Activated CD4-positive, CD25-positive, alpha-beta regulatory T cell (primary cell): Measurements from ENCODE around the gene AIRE.

Experiments used
- DNase-seq, 4 experiments: peaks; one replicate each; lab custom pipeline; 2025; lab: John Stamatoyannopoulos, UW

The AIRE gene

DNA sequence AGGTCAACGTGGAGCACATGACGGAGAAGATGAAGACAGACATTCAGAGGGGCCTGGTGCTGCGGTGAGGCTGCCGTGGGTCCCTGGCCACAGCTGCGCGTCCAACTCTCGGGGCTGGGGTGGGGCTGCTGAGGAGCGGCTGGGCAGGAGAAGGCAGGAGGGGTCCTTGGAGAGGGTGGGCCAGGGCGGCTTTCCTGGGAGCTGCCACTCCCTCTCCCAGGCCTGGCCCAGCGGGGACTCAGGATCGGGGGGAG is 39.1 kb downstream of the AIRE start:
- no peak for DNase-seq

DNA sequence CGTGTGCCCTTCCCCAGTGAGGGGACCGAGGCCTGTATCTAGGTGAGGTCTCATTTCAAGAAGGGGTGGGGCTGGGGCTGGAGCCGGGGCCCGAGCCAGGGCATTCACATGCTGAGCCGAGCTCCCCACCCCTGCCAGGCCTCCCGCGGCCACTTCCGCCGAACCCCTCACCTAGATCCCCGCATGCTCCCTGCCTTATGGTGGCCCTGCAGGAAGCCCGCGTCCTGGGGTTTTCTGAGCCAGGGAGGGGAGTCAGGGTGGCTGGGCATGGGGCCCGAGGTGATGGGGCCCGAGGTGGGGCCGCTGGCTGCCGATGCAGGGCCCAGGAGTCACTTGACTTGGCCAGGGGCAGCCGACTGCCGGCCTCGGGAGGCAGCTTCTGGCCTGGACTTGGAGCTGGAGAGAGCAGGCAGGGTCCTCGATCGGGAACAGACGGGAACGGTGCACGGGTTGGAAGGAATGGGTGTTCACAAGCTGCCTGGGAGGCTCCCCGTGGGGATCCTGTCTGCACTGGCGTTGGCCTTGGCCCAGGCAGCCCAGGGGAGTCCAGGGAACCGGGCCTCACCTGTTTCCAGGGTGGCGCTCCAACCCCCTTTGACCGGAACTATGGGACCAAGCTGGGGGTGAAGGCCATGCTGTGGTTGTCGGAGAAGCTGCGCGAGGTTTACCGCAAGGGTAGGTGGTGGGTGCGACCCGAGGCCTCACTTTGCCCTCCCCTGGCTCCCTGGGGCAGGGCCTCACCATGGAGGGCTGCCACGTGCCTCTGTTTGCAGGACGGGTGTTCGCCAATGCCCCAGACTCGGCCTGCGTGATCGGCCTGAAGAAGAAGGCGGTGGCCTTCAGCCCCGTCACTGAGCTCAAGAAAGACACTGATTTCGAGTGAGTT is 40.0 kb downstream of the AIRE start:
- DNase-seq = no peak

DNA sequence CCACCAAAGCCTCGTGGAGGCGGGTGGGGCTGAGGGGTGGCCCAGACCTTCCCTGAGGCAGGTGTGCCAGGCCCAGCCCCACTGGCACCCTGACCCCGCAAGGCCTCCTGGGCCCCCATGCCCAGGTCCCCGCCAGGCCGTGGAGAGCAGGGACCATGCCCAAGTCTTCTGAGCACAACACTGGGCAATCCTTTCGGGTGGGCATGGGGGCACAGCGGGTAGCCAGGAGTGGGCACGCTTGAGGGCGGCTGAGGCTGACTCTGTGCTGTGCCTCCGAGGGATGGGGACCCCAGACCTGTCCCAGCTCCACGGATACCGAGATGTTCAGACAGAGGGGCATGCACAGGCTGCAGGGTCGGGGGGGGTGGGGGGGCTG is 40.6 kb downstream of the AIRE start:
- DNase-seq = no peak

DNA sequence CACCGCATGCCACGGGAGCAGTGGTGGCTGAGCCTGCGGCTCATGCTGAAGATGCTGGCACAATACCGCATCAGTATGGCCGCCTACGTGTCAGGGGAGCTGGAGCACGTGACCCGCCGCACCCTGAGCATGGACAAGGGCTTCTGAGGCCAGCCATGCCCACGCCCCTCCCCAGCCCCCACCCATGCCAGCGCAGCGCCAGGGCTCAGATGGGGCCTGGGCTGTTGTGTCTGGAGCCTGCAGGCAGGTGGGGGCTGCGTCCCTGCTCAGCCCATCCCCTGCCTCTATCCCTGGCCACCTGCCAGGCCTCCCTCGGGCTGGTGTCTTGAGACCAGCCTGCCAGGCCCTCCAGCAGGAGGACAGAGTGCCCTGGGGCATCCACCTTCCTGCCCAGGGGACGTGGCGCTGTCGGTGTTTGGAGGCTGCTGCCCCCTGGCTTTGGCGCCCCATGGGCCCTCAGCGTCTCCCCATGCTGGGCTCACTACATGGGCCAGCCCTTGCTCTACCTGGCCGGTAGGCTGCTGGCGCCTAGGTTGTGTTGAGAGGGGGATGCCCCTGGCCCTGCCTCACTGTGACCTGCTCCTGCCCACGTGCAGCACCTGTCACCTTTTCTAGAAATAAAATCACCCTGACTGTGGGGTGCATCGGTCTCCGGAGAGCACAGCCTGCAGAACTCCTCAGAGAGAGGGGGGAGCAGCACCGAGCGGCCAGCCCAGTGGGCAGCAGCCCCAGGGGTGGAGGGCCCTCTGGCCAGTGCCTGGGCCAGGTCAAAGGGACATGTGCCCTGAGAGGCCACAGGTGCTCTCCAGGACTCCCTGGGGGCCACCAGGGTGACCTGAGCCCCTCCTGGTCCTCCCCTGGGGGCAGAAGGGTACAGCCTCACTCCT is 41.3 kb downstream of the AIRE start:
- no peak for DNase-seq

DNA sequence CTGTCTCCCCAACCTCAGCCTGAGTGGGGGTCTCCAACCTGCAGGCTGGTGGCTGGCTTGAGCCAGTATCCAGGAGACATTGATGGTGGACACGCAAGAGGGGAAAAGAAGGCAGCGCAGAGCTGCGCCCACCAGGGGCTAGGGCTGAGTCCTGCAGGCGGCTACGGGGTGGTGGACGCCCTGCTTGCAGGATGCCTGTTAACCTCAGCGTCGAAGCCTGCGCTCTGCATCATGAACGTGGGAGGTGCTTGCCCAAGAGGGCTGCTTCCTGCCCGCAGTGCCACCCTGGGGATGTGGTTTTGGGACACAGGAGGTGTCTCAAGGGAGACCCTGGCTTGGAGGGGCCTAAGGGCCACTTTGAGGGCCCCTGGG is 41.9 kb downstream of the AIRE start:
- no peak for DNase-seq

DNA sequence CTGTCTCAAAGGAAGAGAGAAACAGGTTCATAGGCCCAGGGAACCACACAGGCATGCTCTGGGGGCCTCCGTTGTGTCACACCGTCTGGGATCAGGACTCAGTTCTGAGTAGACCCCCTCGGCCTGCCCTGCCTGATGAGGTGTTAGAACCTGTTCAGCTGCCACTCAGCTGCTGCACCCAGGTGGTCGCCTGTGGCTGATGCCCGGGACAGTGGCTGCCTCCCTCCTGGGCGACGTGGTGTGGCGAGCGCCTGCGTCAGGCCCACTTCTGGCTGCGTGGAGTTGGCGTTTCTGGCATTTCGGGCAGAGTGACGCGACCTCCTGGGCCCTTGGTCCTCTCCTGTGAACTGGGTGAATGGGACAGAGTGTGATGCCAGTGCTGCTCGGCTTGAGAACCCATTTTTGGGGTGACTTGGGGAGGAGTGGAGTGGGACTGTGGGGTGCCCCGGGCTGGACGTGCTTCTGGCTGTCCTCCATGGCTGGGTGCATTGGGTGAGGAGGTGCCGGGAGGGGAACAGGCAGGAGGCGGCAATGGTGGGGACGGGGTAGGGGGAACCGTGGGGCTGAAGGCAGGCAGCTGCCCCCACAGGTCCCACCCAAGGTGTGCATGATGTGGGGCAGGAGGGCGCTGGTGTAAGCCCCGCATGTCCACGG is 42.7 kb downstream of the AIRE start:
- DNase-seq = no peak

DNA sequence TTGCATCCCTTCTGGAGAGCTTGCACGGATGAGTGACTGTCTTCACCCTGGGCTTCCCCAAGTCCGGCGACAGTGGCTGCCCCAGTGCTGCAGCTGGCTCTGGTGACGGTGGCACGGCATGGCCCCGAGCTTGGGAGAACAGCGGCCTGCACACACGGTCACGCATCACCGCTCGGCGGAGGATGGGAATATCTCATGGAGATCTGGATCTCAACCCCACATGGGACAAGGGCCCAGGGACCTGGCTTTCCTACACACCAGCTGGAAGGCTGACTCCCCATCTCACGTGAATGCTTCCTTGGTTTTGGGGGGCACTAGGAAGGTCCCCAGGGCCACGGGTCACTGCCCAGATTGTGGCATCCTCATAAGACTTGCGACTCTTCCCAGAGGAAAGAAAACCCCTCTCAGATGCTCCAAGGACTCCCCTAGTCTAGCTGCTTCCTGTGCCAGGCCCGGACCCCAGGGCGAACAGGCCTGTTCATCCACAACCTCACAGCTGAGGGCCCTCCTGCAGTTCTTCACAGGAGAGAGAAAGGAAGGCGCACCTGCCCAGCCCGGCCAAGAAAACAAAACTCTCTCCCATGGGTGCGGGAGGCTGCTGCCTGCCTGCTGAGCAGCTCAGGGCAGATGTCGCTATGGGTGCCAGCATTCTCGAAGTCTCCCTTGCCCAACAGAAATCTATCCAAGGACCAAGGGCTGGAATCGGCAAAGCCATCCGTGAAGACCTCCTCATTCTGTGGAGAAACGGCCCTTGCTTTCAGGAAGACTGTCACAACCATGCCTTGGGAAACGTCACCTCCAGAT is 43.6 kb downstream of the AIRE start:
- no peak for DNase-seq

DNA sequence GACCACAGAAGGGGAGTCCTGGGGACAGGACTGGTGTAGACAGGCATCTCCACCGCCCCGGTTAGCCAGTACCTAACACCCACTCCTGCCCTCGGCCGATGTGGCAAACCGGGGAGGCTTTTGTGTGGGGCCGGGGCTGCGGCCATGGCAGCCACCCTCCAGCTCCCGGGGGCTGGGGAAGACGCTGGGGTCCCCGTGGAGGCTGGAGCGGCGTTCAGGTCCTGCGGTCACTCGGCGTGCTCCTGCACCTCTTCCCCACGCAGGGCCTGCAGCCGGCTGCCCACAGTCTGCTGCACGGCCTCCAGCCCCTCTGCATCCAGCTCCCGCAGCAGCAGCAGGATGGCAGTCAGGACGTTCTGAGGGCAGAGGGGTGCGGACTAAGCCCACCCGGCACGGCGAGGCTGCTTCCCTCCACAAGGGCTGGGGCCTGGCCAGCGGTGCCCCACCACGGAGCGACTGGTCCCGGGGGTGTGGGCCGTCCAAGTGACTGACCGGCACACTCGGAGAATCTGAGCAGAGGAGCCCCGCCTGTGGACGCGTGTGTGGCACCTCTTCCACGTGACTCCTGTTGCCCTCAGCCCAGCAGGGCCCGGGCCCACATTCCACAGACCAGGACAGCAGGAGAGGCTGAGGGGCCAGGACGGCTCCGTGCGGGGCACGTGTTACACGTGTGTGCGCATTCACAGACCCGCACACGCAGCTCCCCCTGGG is 44.5 kb downstream of the AIRE start:
- no peak for DNase-seq

DNA sequence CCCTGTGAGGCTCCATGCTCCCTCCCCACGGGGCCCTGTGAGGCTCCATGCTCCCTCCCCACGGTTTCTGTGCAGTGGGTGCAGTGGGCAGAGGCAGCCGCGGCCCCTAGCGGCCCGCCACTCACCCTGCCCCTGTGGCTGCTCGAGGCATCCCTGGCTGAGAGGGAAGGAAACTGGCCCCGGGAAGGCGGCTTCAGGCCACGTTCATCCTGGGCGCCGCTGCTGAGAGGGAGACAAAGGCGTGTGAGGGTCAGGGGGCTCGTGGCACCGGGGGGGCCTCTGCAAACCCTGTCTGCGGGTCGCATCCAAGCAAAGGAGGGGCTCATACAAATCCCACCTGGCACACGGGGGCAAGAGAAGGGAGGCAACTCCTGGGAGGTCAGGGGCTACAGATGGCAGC is 45.0 kb downstream of the AIRE start:
- no peak for DNase-seq

DNA sequence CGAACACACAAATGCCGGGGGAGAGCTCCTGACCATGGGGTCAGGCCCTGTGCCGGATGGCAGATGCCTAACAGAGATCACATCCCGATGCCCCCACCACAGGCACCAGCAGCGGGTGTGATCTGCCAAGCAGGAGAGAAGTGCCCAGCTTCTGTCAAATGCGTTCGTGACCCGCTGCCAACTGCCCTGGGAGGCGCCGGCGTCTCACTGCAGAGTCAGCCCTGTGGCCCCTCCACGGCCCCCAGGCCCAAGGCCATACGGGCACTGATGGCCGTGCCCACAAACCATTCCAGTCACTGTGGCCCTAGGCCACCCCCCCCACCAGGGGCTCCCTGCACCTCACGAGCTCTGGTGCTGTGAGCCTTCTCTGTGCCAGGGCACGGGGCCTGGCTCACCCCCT is 45.5 kb downstream of the AIRE start:
- no peak for DNase-seq

DNA sequence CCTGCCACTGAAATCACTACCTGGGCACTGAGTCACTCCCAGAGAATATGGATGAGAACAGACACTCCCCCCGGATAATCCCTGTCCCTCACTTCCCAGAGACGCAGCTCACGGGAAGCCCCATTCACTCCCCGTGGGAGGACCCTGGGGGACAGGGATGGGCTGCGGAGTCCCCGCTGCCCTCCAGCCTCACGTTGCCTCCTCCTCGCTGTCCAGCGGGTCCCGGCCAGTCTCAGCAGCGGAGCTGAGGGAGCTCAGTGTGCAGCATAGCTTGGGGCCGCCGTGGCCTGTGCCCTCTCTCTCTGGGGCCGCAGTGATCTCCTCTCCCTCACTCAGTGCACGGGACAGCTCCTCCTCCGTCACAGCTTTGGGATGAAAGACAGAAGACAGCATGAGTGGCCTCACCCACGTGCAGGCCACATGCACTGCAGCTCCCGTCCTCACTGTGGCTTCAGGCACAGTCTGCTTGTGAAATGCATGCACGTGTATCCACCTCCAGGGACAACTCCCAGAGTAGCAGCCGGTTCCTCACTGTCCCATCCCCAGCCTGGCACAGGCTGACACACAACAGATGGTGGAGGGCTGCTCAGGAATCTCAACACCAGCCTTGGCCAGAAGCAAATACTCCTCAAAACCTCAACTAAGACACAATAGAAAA is 46.1 kb downstream of the AIRE start:
- no peak for DNase-seq

DNA sequence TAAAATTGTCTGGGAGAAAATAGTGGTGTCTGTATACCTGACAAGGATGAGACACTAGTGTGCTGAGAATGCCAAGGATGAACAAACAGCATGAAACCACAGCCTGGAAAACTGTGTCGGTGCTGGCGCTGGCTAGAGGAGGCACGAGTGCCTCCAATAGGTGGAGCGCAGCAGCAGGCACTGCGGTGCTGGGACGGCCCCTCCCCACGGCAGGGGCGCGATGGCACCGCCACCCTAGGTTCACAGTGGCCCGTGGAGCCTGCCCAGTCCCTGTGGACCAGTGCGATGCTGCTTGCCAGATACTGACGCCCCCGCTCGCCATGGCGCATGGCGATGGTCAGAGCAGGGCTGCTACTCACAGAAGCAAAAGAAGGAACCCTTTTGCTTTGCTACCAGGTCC is 46.7 kb downstream of the AIRE start:
- no peak for DNase-seq

DNA sequence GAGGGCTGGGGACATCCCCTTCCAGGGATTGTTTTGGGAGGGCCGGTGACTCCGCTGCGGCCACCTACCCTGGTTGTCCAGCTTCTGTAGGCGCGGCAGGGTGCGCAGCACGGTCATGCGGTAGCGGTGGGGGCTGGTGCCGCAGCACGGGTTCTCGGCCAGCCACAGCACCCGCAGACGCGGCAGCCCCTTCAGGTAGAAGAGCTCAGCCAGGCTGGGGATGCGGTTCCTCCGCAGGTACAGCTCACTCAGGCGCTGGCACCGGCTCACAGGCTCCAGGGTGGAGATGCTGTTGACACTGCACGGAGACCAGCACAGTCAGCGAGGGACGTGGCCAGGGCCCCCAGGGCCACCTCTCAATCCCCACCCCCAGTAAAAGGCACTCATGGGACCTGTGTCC is 47.3 kb downstream of the AIRE start:
- DNase-seq = no peak

DNA sequence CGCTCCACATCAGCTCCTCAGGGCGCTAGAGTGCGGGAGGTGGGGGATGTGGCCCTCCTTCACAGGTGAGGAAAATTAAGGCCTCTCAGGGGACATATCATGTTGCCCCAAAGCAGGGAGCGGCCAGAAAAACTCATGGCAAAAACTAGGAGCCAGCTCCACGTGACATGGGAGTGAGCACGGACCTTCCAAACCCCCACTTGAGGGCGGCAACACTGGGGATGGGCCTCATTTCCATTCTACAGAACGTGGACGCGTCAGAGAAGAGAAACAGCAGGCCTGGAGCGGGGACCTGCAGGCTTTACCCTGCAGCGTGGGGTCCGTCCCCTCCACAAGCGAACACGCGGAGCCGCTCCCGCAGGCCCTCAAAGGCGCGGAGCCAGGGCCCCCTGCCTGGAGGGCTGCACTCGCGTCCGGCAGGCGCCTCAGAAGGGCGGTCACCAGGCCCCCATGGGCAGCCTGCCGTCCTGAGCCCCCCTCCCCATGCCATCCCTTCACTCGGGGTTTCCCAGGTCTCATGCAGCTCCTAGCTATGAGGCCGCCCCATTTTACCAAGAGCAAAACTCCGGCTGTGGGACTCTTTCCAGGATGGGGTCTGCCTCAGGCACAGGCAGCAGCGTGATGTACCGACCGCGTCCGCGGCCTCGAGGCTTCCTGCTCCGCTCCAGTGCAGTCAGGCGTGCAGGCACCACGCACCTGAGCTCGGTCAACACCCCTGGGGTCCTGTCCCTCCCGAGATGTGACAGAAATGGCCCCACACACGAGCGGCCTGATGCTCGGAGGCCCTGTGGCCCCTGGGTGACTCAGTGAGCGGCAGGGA is 48.0 kb downstream of the AIRE start:
- no peak for DNase-seq

DNA sequence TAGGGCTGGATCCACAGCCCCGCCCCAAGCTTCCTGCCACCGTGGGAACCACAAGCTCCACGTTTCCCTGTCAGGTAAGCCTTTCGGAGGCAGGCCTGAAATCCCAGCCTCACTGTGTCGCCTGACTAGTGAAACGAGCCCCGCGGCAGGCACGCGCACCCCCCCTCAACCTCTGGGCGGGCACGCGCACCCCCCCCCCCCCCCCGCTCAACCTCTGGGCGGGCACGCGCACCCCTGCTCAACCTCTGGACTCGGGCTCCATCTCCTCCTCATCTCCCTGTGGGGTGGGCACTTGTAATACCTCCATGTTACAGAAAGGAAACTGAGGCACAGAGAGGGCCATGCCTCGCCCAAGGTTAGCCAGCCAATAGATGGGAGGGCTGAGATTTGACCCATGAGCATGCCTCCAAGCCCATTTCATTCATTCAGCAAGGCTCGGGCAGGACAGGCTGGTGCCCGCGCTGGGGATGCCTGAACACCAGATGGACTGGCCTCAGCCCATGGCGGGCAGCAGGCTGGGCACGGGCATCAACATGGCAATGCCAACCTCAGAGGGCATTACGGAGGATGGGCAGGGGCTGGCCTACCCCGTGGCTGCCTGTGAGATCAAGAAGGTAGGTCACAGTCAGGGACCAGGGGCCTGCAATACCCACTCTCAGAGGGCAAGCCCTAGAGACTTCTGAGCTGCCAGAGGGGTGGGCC is 48.8 kb downstream of the AIRE start:
- no peak for DNase-seq

DNA sequence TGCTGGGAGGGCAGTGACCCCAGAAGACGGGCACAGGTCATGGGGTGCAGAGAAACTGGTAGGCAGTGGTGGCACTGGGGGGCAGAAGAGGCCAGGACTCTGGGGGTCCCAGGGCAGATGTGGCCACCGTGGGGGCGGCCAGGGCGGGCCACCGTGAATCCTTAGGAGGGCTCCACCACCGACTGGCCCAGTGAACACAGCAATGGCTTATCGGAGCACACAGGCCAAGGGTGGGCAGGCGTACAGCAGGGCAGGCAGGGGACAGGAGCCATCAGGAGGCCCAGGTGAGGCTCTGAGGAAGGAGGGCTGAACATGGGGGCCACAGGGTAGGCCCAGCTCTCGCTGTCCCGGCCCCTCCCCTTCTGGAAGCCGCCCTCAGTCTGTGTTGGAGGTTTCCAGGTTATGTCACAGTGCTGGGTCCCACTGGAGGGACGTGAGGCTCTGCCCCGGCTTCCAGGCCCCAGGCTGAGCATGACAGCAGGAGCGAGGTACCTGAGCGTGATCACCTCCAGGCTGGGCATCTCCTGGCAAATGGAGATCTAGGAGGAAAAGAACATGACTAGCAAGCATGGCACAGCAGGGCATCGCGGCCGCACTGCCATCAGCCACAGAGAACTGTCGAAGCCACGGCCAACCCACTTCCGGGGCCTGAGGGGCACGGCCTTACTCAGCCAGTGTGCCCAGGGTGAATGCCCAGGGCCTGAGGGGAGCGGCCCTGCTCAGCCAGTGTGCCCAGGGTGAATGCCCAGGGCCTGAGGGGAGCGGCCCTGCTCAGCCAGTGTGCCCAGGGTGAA is 49.8 kb downstream of the AIRE start:
- no peak for DNase-seq

DNA sequence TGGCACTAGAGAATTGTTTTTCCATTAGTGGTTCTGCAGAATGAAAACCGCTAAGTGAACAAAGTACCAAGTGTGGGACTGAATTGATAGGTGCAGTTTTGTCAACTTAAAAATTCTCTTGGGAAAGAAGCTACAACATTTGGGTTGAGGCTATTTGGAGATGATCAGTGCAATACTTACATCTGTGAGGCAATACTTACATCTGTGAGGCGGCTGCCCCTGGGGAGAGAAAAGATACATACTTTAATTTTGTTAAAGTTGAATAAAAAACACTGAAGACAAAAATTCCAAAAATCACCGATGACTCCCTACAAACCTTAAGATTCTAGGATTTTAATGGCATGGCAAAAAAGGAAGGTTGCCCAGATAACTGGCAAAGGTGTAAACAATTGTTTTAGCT is 51.8 kb downstream of the AIRE start:
- DNase-seq = no peak
